HFFc6 (cell line): ENCODE data around the gene KCNIP4. TPM values are rescaled to one million over a fixed set of nuclear protein-coding genes. Genes with fewer than 3 reads are reported as not detected.

Experiments
- DNase-seq: peaks from one replicate; pipeline ENCODE4 v3.0.0-alpha.2; 2018
- H3K27ac Mint-ChIP-seq: 2 replicates; pipeline ENCODE4 v1.8.0; 2020; ENCODE audit warnings: mild to moderate bottlenecking, mixed read lengths
- H3K27me3 Mint-ChIP-seq: 2 replicates; pipeline ENCODE4 v1.8.0; 2021; ENCODE audit warnings: mild to moderate bottlenecking, moderate library complexity, mixed read lengths; ENCODE audit not compliant: insufficient read depth
- H3K36me3 Mint-ChIP-seq: 2 replicates; pipeline ENCODE4 v1.8.0; 2021; ENCODE audit warnings: low read depth, mixed read lengths
- H3K4me1 Mint-ChIP-seq: 2 replicates; pipeline ENCODE4 v1.8.0; 2020; ENCODE audit warnings: low read depth, mixed read lengths
- H3K4me3 Mint-ChIP-seq: 2 replicates; pipeline ENCODE4 v1.8.0; 2020; ENCODE audit warnings: mild to moderate bottlenecking, moderate library complexity, mixed read lengths
- H3K9me3 Mint-ChIP-seq: 2 replicates; pipeline ENCODE4 v1.8.0; 2020; ENCODE audit warnings: mild to moderate bottlenecking, mixed read lengths
- CTCF ChIP-seq: fragments of 200-600 bp; sonication (generic); IDR thresholded peaks from 2 replicates; pipeline ENCODE4 v1.5.0; 2021; ENCODE audit warnings: antibody characterized with exemption, mild to moderate bottlenecking
- total RNA-seq, 6 experiments: library from RNA; stranded (reverse); fragmentation: NEBNext Ultra II Directional; extraction: Animal tissue kit (Norgen Biotek cat#: 25700); gene quantifications; 2 replicates in 1 of 6; 3 replicates in 5 of 6; pipeline ENCODE4 v1.2.3, GENCODE V29; 2021

The KCNIP4 gene
- total RNA-seq, 6 experiments from 2014 or later, result not detected

GRCh38 chr4:20839957-20840356 lies 1108.6 kb downstream of the KCNIP4 start:
- Mint-ChIP-seq H3K4me3 (no peak overlapping the region), H3K27ac (peak overlapping the region; percentile 75), H3K9me3 (no peaks in the 10 kb centered on the region; the same call in 1 of the 2 replicates), H3K4me1 (peaks cover 33% of the 10 kb centered on the region), H3K27me3 (no peaks in the 10 kb centered on the region), H3K36me3 (no peaks in the 10 kb centered on the region)
- DNase-seq, result peak; percentile 82
- TF ChIP-seq CTCF, result no peak

- H3K4me3 Mint-ChIP-seq, result no peak overlapping the region
- no peaks in the 10 kb centered on the region for H3K27me3 Mint-ChIP-seq
- DNase-seq, result no peak
- no peaks in the 10 kb centered on the region; the same call in 1 of the 2 replicates for H3K9me3 Mint-ChIP-seq
- no peak for TF ChIP-seq CTCF
- peaks cover 29% of the 10 kb centered on the region for H3K4me1 Mint-ChIP-seq
- H3K27ac Mint-ChIP-seq, result no peak overlapping the region
- no peaks in the 10 kb centered on the region for H3K36me3 Mint-ChIP-seq
These were observed 1110.1 kb downstream of the KCNIP4 start for GRCh38 chr4:20838476-20838875.

GRCh38 chr4:20832826-20833225 lies 1115.7 kb downstream of the KCNIP4 start:
- peak; percentile 84 for DNase-seq
- Mint-ChIP-seq H3K4me1 (peaks cover 40% of the 10 kb centered on the region), H3K4me3 (no peak overlapping the region), H3K27me3 (no peaks in the 10 kb centered on the region), H3K9me3 (no peaks in the 10 kb centered on the region), H3K27ac (peak overlapping the region; percentile 91), H3K36me3 (no peaks in the 10 kb centered on the region)
- no peak for TF ChIP-seq CTCF

GRCh38 chr4:20831746-20832145 lies 1116.8 kb downstream of the KCNIP4 start:
- TF ChIP-seq CTCF, result no peak
- H3K27ac Mint-ChIP-seq, result peak overlapping the region; percentile 71
- no peak for DNase-seq
- H3K36me3 Mint-ChIP-seq, result no peaks in the 10 kb centered on the region
- H3K27me3 Mint-ChIP-seq, result no peaks in the 10 kb centered on the region
- peaks cover 40% of the 10 kb centered on the region for H3K4me1 Mint-ChIP-seq
- no peaks in the 10 kb centered on the region for H3K9me3 Mint-ChIP-seq
- no peak overlapping the region; the same call in 1 of the 2 replicates for H3K4me3 Mint-ChIP-seq

GRCh38 chr4:20829617-20830357 lies 1118.8 kb downstream of the KCNIP4 start:
- H3K4me3 Mint-ChIP-seq, result peak overlapping the region; percentile 8; the same call in 1 of the 2 replicates
- H3K36me3 Mint-ChIP-seq, result no peaks in the 10 kb centered on the region
- no peaks in the 10 kb centered on the region for H3K9me3 Mint-ChIP-seq
- no peaks in the 10 kb centered on the region for H3K27me3 Mint-ChIP-seq
- peak overlapping the region; percentile 87 for H3K27ac Mint-ChIP-seq
- peak; percentile 41 for DNase-seq
- TF ChIP-seq CTCF, result no peak
- peaks cover 53% of the 10 kb centered on the region for H3K4me1 Mint-ChIP-seq
